Ramos (cell line): ENCODE results near the gene SLCO2A1.
"Not testable (repeated sequence)": the region's sequence is repeated elsewhere in the genome, so short reads cannot be mapped to it uniquely, and the experiment has no call there.

Experiments used
- in situ Hi-C: fragments of 300-500 bp; cut with MboI; formaldehyde crosslinking; loops from one replicate; pipeline ENCODE4 v1.14.3; 2022; ENCODE audit warnings: low sequenced_read_pairs; ENCODE audit not compliant: unreplicated experiment

The SLCO2A1 gene

GRCh38 chr3:134029734-134030378 is at the start of gene SLCO2A1:
Gene SLCO2A1, minus strand, starts transcription at chr3:134029925. Its CDS starts 123 bp downstream, at chr3:134029802.
- in situ Hi-C loops: no loop called here

- in situ Hi-C loops: no loop called here
These were observed 49.4 kb upstream of the SLCO2A1 start for GRCh38 chr3:134079111-134079547.

- in situ Hi-C loops: no loop called here
These were observed 48.6 kb upstream of the SLCO2A1 start for GRCh38 chr3:134078169-134078831.

- in situ Hi-C loops: no loop called here
These were observed 48.0 kb upstream of the SLCO2A1 start for GRCh38 chr3:134077649-134078161.

GRCh38 chr3:134076851-134077250 is 47.1 kb upstream of the SLCO2A1 start:
- in situ Hi-C loops: no loop called here

GRCh38 chr3:134075846-134076245 is 46.1 kb upstream of the SLCO2A1 start:
- in situ Hi-C loops: no loop called here

- in situ Hi-C loops: no loop called here
These were observed 45.8 kb upstream of the SLCO2A1 start for GRCh38 chr3:134075568-134075825.

GRCh38 chr3:134074790-134075567 is 45.3 kb upstream of the SLCO2A1 start:
- in situ Hi-C loops: no loop called here

- in situ Hi-C loops: no loop called here
These were observed 44.5 kb upstream of the SLCO2A1 start for GRCh38 chr3:134074001-134074789.

- in situ Hi-C loops: no loop called here
These were observed 43.8 kb upstream of the SLCO2A1 start for GRCh38 chr3:134073583-134073945.

GRCh38 chr3:134072881-134073582 is 43.3 kb upstream of the SLCO2A1 start:
- in situ Hi-C loops: no loop called here

- in situ Hi-C loops: not testable (repeated sequence)
These were observed 40.6 kb upstream of the SLCO2A1 start for GRCh38 chr3:134070281-134070680.

GRCh38 chr3:134068429-134068828 is 38.7 kb upstream of the SLCO2A1 start:
- in situ Hi-C loops: no loop called here

GRCh38 chr3:134067531-134068161 is 37.9 kb upstream of the SLCO2A1 start:
- in situ Hi-C loops: no loop called here

- in situ Hi-C loops: no loop called here
These were observed 37.2 kb upstream of the SLCO2A1 start for GRCh38 chr3:134066651-134067530.

GRCh38 chr3:134066158-134066541 is 36.4 kb upstream of the SLCO2A1 start:
- in situ Hi-C loops: no loop called here

- in situ Hi-C loops: no loop called here
These were observed 35.8 kb upstream of the SLCO2A1 start for GRCh38 chr3:134065252-134066157.

- in situ Hi-C loops: no loop called here
These were observed 34.4 kb upstream of the SLCO2A1 start for GRCh38 chr3:134064081-134064480.
